Vein endothelial cell (primary cell): Measurements from ENCODE around the gene NPIPA7. TPM values are rescaled to one million over a fixed set of nuclear protein-coding genes. Genes with fewer than 3 reads are reported as not detected.

Experiments used
- small RNA-seq: library from RNA; depleted of rRNA; stranded (forward); fragments of <200 nt; gene quantifications from one replicate; pipeline ENCODE3, GENCODE V24; 2012
- total RNA-seq: library from RNA; depleted of rRNA; stranded (reverse); fragments of >200 nt; gene quantifications from 2 replicates; pipeline ENCODE4 v1.2.3, GENCODE V29; 2012

NPIPA7 gene
- total RNA-seq = 1.1 and 2.0 TPM in 2 replicates

GRCh38 chr16:16378840-16379239 is at the start of gene NPIPA7:
TSS of gene NPIPA7 (plus strand) at chr16:16379140. CDS start at chr16:16379245, 105 bp downstream.

Small RNAs within 50 kb of the gene (small RNA-seq; reads per million reads assigned to genes)
- gene AC138969.3 = not detected
- gene MIR6511A3 = not detected
- gene MIR6770-2 = not detected

Other genes with a start within 250 kb of the NPIPA7 start
- gene ABCC6, start 155.6 kb upstream of the NPIPA7 start, total RNA-seq = under 0.01 TPM in 1 of 2 replicates, not detected in the other
- gene NOMO3, start 146.6 kb upstream of the NPIPA7 start, total RNA-seq = 20.3 and 56.5 TPM in 2 replicates